PFSK-1 (cell line): Measurements from ENCODE around the gene HERPUD2.

ENCODE experiments used
- POLR2AphosphoS5 ChIP-seq: IDR thresholded peaks from 2 replicates; pipeline ENCODE4 v1.6.1; 2012; ENCODE audit warnings: low read depth, mild to moderate bottlenecking, control low read depth, low read length, moderate library complexity
- SIN3A ChIP-seq: IDR thresholded peaks from 2 replicates; pipeline ENCODE4 v1.6.1; 2012; ENCODE audit warnings: mild to moderate bottlenecking, low read length, moderate library complexity, borderline replicate concordance; ENCODE audit not compliant: insufficient read depth
- TAF1 ChIP-seq: IDR thresholded peaks from 2 replicates; pipeline ENCODE4 v1.6.1; 2012; ENCODE audit warnings: low read length, control low read depth, borderline replicate concordance; ENCODE audit not compliant: insufficient read depth
- TF ChIP-seq, protein P1 (sequence below), 2 experiments: IDR thresholded peaks; 2 replicates each; pipeline versions ENCODE4 v1.6.1 to v1.8.0; 2011 to 2012; ENCODE audit warnings: low read depth in 2 of 2, low read length in 2 of 2, control low read depth in 1 of 2, inconsistent platforms in 1 of 2, mild to moderate bottlenecking in 1 of 2, moderate library complexity in 1 of 2; ENCODE audit not compliant: insufficient read depth in 1 of 2

DNA sequence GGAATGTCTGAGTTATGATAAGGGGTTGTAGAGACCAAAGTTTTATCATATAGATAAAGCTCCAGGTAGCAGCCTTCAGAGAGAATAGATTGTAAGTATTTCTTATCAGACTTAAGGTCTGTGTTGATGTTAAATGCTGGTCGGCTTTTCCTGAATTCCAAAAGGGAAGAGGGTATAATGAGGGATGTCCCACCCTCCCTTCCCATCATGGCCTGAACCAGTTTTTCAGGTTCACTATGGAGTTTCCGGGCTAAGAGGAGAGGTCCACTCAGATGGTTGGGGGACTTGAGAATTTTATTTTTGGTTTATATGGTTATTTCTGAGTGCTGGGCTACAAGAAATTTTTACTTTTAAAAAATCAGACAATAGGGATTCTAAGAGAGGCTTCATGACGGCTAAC is 45.2 kb downstream of the HERPUD2 start:
- TF ChIP-seq POLR2AphosphoS5, result no peak
- TF ChIP-seq, protein P1, sequence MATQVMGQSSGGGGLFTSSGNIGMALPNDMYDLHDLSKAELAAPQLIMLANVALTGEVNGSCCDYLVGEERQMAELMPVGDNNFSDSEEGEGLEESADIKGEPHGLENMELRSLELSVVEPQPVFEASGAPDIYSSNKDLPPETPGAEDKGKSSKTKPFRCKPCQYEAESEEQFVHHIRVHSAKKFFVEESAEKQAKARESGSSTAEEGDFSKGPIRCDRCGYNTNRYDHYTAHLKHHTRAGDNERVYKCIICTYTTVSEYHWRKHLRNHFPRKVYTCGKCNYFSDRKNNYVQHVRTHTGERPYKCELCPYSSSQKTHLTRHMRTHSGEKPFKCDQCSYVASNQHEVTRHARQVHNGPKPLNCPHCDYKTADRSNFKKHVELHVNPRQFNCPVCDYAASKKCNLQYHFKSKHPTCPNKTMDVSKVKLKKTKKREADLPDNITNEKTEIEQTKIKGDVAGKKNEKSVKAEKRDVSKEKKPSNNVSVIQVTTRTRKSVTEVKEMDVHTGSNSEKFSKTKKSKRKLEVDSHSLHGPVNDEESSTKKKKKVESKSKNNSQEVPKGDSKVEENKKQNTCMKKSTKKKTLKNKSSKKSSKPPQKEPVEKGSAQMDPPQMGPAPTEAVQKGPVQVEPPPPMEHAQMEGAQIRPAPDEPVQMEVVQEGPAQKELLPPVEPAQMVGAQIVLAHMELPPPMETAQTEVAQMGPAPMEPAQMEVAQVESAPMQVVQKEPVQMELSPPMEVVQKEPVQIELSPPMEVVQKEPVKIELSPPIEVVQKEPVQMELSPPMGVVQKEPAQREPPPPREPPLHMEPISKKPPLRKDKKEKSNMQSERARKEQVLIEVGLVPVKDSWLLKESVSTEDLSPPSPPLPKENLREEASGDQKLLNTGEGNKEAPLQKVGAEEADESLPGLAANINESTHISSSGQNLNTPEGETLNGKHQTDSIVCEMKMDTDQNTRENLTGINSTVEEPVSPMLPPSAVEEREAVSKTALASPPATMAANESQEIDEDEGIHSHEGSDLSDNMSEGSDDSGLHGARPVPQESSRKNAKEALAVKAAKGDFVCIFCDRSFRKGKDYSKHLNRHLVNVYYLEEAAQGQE (IDR thresholded peaks at IDR 0.05; ENCODE audit: insufficient read depth in 1 of 2, low read depth in 2 of 2, low read length in 2 of 2), result no peak
- no peak for TF ChIP-seq TAF1
- no peak for TF ChIP-seq SIN3A
